Stimulated activated CD4-positive, alpha-beta T cell treated with anti-CD3 and anti-CD28 coated beads, Interleukin-4, amount 100 ng/mL, for 48 hours (primary cell): ENCODE data around the gene OPRL1.

Experiments used
- DNase-seq, 2 donors: peaks; one replicate each; pipeline ENCODE4 v3.0.0-alpha.2; 2020; ENCODE audit warnings: low read depth in 2 of 2

Gene OPRL1

GRCh38 chr20:64042054-64042781 lies 37.7 kb upstream of the OPRL1 start:
- no peak for DNase-seq

GRCh38 chr20:64043768-64044167 lies 36.1 kb upstream of the OPRL1 start:
- DNase-seq = no peak

GRCh38 chr20:64044484-64045247 lies 35.2 kb upstream of the OPRL1 start:
- no peak for DNase-seq

- DNase-seq = no peak
Observed at GRCh38 chr20:64045346-64046011, 34.4 kb upstream of the OPRL1 start.

GRCh38 chr20:64047046-64047389 lies 32.9 kb upstream of the OPRL1 start:
- DNase-seq = no peak

- DNase-seq = no peak
Observed at GRCh38 chr20:64047968-64048401, 31.9 kb upstream of the OPRL1 start.

- DNase-seq = no peak
Observed at GRCh38 chr20:64048402-64049044, 31.4 kb upstream of the OPRL1 start.

GRCh38 chr20:64049060-64049877 lies 30.6 kb upstream of the OPRL1 start, which contains the start of gene SOX18:
SOX18 (minus strand) TSS chr20:64049639; CDS start chr20:64049516, 123 bp downstream.
- DNase-seq = no peak

GRCh38 chr20:64049878-64050260 lies 30.0 kb upstream of the OPRL1 start:
- no peak for DNase-seq

- no peak for DNase-seq
Observed at GRCh38 chr20:64050261-64051032, 29.4 kb upstream of the OPRL1 start.

GRCh38 chr20:64051033-64051452 lies 28.8 kb upstream of the OPRL1 start:
- no peak for DNase-seq

- no peak for DNase-seq
Observed at GRCh38 chr20:64051561-64052325, 28.1 kb upstream of the OPRL1 start.

- DNase-seq = no peak
Observed at GRCh38 chr20:64052326-64052722, 27.6 kb upstream of the OPRL1 start.

- DNase-seq = no peak
Observed at GRCh38 chr20:64052987-64053840, 26.7 kb upstream of the OPRL1 start.

- DNase-seq = no peak
Observed at GRCh38 chr20:64053841-64054661, 25.8 kb upstream of the OPRL1 start.

GRCh38 chr20:64055396-64055892 lies 24.4 kb upstream of the OPRL1 start:
- DNase-seq = no peak

- DNase-seq = no peak
Observed at GRCh38 chr20:64055893-64056638, 23.8 kb upstream of the OPRL1 start.
